ENCODE data around the gene POLG.

POLG gene

DNA sequence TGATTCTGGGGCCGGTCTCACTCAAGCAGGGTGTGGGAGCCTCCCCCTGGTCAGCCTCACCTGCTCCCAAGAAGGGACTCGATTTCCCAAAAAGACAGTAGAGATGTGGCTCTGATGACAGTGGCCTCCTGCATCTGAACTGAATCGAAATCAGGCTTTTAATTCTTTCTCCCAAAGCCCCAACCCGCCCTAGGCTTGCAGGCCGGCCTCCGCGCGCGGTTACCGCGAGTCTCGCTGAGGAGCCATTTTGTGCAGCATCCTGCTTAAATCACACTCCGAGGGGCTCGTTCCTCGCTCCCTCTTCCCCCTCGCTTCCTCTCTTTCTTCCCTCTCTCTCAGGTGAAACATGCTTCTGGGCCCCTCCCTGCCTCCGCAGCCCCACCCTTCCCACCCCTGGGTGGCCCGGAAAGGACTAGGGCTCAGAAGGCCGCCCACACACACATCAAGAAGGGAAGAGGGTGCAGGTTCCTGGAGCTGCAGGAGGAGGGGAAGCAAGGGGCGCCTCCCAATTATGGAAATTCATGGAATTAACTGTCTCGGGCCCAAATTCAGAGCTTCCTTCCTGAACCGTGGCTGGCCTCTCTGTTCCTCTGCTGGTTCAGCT is 30.9 kb upstream of the POLG start:
- peaks cover 25 to 45% of the 10 kb centered on the region in 2 donors for H3K4me1 Mint-ChIP-seq
- peaks cover 0 to 2% of the 10 kb centered on the region in 2 donors for H3K9me3 Mint-ChIP-seq
- no peak overlapping the region for H3K27ac Mint-ChIP-seq
- H3K4me3 Mint-ChIP-seq = no peak overlapping the region
- peaks cover 82 to 90% of the 10 kb centered on the region in 2 donors for H3K27me3 Mint-ChIP-seq
- no peak for ATAC-seq (replicated peaks)
- no peaks in the 10 kb centered on the region for H3K36me3 Mint-ChIP-seq
- no peak for DNase-seq

DNA sequence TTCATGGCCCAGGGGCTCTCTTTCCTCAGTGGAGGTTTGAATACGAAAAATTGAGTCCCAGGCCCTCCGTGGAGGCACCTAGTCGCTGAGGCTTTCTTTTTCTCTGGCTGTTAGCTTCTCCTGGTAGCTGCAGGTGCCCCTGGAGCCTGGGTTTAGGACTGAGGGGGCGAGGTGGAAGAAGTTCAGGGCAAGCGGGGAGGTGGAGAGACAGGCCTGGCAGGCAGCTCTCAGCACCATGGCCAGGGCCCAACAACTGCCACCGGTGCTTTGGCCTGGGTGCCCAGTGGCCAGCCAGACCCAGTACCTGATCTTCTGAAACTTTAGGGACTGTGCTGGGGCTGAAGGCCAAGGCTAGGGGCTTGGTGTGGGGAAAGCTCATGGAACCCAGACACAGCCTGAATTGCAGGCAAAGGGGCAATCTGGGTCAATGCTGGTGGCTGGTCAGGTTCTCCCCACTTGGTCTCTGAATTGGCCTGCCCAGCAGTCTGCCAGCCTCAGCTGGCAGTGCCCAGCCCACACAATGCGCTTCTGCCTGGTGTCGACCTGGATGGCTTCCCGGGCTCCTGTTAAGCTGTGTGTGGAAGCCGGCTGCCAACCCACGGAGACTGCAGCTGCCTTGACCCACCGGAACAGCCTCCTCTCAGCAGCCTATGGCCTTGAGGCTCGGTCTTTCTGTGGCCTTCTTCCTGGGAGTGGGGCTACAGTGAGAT is 30.3 kb upstream of the POLG start:
- Mint-ChIP-seq H3K27ac (no peak overlapping the region), H3K4me1 (peaks cover 24 to 52% of the 10 kb centered on the region in 2 donors)
- ATAC-seq (replicated peaks) = no peak

DNA sequence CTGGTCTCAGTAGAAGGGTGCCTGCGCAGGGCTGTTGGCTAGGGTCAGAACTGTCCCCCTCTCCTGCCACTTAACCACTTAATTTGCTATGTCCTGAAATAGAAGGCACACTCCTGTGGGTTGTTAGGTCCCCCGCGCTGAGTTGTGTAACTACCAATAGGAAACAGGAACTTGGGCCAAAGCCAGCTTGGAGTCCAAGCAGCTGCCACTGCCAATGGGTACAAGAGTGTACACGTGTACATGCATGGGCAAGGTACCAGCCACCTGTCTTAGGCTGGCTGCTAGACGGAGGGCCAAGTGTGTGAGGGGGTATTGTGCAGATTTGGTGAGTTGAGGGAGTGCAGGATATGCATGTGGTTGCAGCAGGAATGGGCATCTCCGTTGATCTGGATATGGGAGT is 29.7 kb upstream of the POLG start:
- no peak for ATAC-seq (replicated peaks)
- no peak overlapping the region for H3K27ac Mint-ChIP-seq
- H3K36me3 Mint-ChIP-seq = no peaks in the 10 kb centered on the region
- H3K27me3 Mint-ChIP-seq = peaks cover 84 to 94% of the 10 kb centered on the region in 2 donors
- peaks cover 27 to 57% of the 10 kb centered on the region in 2 donors for H3K4me1 Mint-ChIP-seq
- no peak overlapping the region for H3K4me3 Mint-ChIP-seq
- H3K9me3 Mint-ChIP-seq = peaks cover 0 to 2% of the 10 kb centered on the region in 2 donors
- DNase-seq = no peak

More for the DNA sequence above, 30.3 kb upstream of the POLG start:
- H3K36me3 Mint-ChIP-seq = no peaks in the 10 kb centered on the region
- no peak for DNase-seq
- H3K27me3 Mint-ChIP-seq = peaks cover 82 to 90% of the 10 kb centered on the region in 2 donors
- peaks cover 0 to 2% of the 10 kb centered on the region in 2 donors for H3K9me3 Mint-ChIP-seq
- H3K4me3 Mint-ChIP-seq = no peak overlapping the region

DNA sequence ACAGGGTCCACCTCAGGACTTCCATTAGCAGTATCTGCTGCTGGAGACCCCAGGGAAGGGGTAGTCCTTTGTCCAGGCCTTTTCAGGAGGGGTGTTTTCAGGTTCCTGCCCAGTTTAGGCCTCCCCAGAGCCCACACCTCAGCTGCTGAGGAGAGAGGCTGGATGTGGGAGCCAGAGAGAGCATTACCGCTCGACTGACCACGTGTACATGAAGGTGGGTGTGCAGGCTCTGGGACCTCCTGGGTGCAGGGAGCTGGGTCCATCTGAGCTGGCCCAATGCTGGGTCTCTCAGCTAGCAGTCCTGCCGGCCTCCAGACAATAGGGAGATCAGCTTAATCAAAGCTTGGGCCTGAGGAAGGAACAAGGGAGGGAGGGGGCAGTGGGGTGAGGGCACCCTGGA is 29.1 kb upstream of the POLG start:
- Mint-ChIP-seq H3K27me3 (peaks cover 79 to 93% of the 10 kb centered on the region in 2 donors), H3K36me3 (no peaks in the 10 kb centered on the region), H3K4me1 (peaks cover 29 to 55% of the 10 kb centered on the region in 2 donors), H3K27ac (no peak overlapping the region), H3K9me3 (peaks cover 0 to 2% of the 10 kb centered on the region in 2 donors), H3K4me3 (no peak overlapping the region)
- DNase-seq (no peak), ATAC-seq (replicated peaks) (no peak)

DNA sequence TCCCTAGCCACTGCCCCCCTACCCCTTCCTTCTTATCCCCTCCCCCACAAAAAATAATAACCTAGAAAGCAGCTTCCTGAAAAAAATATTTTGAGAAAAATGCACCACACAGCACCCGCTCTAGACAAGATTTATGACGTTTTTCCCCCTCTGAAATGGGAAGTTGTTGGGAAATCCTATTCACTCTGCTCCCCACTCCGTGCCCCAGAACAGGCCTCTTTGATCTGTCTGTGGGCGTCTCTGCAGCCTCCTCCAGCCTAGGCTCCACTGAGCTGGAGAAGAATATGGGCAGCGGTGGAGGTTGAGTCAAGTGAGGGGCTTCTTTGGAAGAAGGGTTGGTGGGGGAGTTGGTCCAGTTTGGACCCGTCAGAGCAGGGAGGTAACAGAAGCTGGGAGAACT is 28.5 kb upstream of the POLG start:
- Mint-ChIP-seq H3K27me3 (peaks cover 83 to 95% of the 10 kb centered on the region in 2 donors), H3K9me3 (peaks cover 0 to 2% of the 10 kb centered on the region in 2 donors), H3K4me1 (peaks cover 29 to 59% of the 10 kb centered on the region in 2 donors), H3K4me3 (peak overlapping the region in 1 of 2 donors; percentile 4), H3K27ac (no peak overlapping the region), H3K36me3 (no peaks in the 10 kb centered on the region)
- no peak for ATAC-seq (replicated peaks)
- no peak for DNase-seq

DNA sequence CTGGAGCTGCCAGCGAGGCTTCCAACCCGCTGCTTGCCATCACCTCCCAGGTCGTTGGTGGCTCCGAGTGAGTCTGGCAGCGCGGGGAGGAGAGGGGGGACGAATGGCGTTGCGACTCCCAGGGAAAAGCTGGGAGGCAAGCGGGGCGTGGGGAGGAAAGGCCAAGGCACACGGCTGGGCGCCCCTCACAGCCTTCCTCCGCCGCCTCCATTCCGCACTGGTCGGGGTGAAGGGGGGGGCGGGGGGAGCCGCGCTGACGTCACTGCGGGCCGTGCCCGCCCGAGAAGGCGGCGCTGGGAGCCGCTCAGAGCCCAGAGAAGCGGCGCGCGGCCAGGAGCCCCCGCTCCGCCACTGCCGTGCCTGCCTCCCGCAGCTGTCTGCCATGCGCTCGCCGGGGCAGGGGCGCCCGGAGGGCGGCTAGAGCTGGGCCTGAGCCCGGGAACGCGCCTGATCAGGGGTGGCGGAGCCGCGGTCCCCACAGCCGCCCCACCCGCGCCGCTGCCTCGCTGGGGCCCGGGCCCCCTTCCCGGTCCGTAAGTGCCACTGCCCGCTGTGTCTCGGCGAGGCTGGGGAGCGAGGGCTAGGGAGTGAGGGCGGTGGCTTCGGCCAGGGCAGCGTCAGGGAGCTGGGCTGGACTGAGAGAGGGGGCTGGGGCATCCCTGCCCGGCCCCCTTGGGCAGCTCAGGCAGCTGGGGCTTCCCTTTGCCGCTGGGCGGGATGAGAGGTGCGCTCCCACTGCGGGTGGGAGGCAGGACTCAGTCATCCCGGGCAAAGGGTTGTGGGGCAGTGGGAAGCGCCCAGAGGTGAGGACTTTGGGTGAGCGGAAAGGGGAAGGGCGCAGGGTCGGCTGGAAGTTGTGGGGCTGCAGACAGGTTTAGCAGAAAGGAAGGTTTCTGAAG is 27.8 kb upstream of the POLG start:
- ATAC-seq (replicated peaks) (no peak), DNase-seq (no peak)
- H3K4me3 Mint-ChIP-seq = no peak overlapping the region
- peaks cover 29 to 56% of the 10 kb centered on the region in 2 donors for H3K4me1 Mint-ChIP-seq
- no peak overlapping the region for H3K27ac Mint-ChIP-seq
- peaks cover 0 to 2% of the 10 kb centered on the region in 2 donors for H3K9me3 Mint-ChIP-seq
- peaks cover 86 to 93% of the 10 kb centered on the region in 2 donors for H3K27me3 Mint-ChIP-seq
- H3K36me3 Mint-ChIP-seq = no peaks in the 10 kb centered on the region

DNA sequence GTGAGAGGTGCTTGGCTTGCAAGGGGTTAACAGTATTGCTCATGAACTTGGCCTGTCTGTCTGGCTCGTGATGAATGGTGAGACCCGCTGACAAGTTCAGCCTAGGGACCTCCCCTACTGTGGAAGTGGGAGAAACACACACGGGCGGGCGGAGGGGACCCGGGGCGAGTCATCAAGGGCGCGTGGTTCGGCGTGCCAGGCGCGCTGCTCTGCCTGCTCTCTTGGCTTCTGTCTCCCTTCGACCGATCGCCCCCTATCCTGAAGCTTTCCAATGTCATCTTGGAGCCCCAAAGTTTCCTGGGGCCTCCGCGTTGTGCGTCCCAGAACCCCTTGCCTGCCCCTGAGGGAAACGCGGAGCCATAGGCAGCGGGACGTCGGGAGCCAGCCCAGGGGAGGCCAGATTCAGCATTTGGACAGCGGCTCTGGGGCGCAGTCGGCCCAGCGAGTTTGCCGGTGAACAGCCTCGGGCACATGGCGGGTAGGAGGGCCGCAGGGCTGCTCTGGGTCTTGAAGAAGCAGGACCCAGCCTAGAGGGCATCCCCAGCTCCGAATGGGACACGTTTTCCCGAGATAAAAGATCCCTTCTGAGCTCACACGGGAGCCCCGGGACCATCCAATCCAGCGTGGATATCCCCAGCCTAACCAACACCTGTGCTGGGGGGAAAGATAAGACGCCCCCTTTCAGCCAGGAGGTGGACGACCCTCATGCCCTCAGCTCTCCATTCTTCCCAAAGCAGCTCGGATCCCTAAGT is 27.0 kb upstream of the POLG start:
- Mint-ChIP-seq H3K27me3 (peaks cover 86 to 93% of the 10 kb centered on the region in 2 donors), H3K4me1 (peaks cover 24 to 48% of the 10 kb centered on the region in 2 donors), H3K27ac (peak overlapping the region; percentile 21), H3K9me3 (no peaks in the 10 kb centered on the region), H3K36me3 (no peaks in the 10 kb centered on the region), H3K4me3 (peak overlapping the region in 1 of 2 donors; percentile 57)
- ATAC-seq (replicated peaks) (no peak), DNase-seq (no peak)

DNA sequence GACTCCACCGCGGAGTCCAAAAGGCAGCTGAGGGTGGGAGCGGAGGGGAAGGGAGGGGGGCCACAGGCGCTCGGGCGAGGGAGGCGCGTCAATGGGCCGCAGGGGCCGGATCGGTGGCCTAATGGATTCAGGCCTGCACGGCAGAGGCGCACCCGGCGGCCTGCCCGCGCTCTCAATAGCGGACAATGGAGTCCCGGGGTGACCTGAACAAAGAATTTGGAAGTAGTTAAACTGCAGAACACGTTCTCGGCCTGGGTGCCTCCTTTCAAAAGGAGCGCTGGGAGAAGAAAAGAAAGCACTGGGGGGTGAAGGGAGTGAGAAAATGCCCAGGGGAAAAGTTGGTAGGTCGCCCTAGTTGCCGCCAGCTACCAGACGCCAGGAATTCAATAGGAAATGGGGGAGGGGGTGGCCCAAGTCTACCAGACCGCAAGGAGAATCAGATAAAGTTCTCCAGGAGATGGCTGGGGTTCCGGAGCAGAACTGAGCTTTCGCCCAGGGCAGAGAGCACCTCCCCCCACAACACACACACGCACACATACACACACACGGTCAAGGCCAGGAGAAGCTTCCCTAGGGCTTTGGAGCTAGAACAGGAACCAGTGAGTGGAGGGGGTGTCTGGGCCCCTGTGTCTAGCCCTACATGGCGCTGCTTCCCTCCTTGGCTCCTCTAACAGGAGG is 25.8 kb upstream of the POLG start:
- H3K4me3 Mint-ChIP-seq = no peak overlapping the region
- no peaks in the 10 kb centered on the region for H3K36me3 Mint-ChIP-seq
- ATAC-seq (replicated peaks) = no peak

DNA sequence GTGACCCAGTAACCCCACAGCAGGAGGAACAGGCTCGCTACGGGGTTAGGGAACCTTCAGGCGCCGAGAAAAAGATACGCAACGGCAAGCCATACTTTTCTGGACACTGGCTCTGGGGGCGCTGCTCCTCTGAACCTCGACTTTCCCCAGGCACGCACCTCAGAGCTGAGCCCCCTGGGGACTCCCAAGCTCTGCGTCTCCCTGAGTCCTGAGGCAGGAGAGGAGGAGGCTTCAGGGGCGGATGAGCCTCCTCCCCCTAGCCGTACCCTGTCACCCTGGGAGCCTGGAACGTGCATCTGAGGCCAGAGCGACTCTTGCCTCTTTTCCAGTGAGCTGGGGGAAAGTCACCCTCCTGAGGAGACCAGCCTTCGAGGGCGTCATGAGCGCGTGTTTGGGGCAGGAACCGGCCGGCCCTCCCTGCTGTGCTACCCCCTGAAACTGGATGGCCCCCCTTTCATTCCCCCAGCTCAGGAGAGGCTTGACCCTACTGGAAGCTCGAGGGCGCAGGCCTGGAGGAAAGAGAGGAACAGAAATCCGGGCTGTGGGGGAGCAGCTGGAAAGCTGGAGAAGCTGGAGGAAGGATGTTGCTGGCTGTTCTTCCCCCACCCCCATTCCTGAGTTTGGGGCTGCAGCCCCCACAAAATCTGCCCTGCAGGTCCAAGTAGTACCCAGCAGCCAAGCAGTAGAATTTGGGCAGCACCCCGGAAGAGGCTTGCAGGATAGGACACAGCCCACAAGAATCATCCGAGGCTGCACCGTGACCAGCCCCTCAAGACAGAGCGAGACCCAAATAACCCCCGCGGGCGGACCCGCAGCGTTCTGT is 25.1 kb upstream of the POLG start:
- H3K9me3 Mint-ChIP-seq = no peaks in the 10 kb centered on the region
- H3K4me3 Mint-ChIP-seq = peak overlapping the region; percentile 46 to 61
- ATAC-seq (replicated peaks) (no peak), DNase-seq (no peak)
- peaks cover 77 to 89% of the 10 kb centered on the region in 2 donors for H3K27me3 Mint-ChIP-seq
- peaks cover 21 to 45% of the 10 kb centered on the region in 2 donors for H3K4me1 Mint-ChIP-seq
- H3K36me3 Mint-ChIP-seq = no peaks in the 10 kb centered on the region
- H3K27ac Mint-ChIP-seq = peak overlapping the region; percentile 91

More for the DNA sequence above, 25.8 kb upstream of the POLG start:
- Mint-ChIP-seq H3K9me3 (no peaks in the 10 kb centered on the region), H3K27me3 (peaks cover 82 to 91% of the 10 kb centered on the region in 2 donors), H3K4me1 (peaks cover 21 to 45% of the 10 kb centered on the region in 2 donors), H3K27ac (no peak overlapping the region)
- no peak for DNase-seq

DNA sequence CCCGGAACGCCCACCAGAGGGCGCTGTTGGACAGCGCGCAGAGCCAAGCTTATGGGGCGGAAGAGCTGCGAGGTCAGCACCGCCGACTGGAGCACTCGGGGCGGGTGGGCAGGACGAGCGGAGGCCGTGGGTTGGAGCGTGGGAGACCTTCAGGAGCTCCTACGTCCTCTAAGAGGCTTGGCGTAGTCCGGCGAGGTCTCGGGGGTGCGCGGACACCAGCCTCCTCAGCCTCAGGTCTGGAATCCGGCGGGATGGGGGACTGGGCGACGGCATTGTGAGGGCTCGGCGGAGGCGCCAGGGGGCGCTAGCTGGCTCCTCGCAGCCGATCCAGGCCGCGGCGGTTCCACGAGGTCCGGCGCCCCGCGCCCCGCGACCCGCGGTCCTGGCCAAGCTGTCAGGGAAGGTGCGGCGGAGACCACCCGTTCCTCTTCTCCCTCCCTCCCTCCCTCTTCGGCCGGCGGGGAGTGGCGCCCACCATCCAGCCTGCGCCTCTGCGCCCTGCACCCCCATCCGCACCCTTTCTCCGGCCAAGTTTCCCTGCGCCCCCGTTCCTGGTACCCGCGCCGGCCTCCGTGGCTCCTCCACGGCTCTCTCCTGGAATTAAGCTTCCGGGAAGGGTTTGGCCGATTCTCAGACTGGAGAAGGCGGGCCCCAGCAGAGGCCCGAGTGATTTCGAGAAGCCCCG is 24.3 kb upstream of the POLG start:
- Mint-ChIP-seq H3K36me3 (no peaks in the 10 kb centered on the region), H3K27me3 (peaks cover 76 to 89% of the 10 kb centered on the region in 2 donors), H3K4me1 (peaks cover 19 to 45% of the 10 kb centered on the region in 2 donors), H3K9me3 (no peaks in the 10 kb centered on the region), H3K4me3 (peak overlapping the region; percentile 79 to 87), H3K27ac (peak overlapping the region; percentile 62)
- DNase-seq = peak; percentile 76
- ATAC-seq (replicated peaks) = peak; percentile 92

DNA sequence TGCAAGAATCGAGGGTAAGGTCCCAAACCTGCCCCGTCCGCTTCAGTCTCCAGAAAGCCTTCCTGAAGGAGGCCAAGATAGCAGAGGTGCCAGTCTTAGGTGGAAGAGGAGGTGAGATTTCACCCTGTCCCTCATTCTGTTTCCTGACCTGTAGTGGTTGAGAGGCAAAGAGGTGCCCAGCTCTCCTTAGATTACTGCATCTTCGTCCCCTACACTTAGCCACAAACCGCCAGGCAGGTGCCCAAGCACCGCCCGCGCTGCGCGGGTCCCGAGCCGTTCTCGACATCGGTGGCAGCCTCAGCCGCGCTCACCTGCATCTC is 23.8 kb upstream of the POLG start:
- no peak for ATAC-seq (replicated peaks)
- H3K4me3 Mint-ChIP-seq = peak overlapping the region; percentile 79 to 87
- H3K27ac Mint-ChIP-seq = peak overlapping the region; percentile 62
- H3K4me1 Mint-ChIP-seq = peaks cover 19 to 42% of the 10 kb centered on the region in 2 donors
- peaks cover 76 to 89% of the 10 kb centered on the region in 2 donors for H3K27me3 Mint-ChIP-seq
- no peak for DNase-seq
- no peaks in the 10 kb centered on the region for H3K36me3 Mint-ChIP-seq
- no peaks in the 10 kb centered on the region for H3K9me3 Mint-ChIP-seq

DNA sequence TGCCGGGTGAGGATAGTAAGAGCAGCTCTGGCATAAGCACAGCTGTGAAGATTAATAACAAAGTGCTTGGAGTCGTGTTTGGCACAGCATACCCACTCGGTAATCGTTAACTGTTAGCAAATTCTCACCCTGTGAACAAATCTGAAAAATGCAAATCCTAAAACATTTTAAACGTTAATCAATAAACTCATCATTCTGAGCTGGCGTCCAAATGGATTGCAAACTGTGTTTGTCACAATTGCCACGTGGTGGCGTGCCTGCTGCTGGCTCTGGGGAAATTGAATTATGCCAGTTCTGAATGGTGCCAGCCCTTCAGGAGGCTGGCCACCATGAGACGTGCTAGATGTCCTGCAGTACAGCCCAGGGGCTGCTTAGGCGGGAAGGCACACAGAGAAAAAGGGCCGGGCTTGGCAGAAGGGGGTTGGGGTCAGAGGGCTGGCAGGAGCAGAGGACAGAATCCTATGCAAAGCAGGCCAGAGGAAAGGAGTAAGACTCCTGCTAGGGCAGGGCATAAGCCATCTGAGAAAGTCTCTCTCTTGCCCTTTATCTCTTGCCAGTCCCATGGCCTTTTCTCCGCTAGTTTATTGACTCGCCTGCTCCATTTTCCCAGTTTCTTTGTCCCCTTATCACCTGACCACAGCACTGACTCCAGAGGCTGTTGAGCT is 22.1 kb upstream of the POLG start:
- no peak for ATAC-seq (replicated peaks)
- DNase-seq = no peak
- Mint-ChIP-seq H3K4me3 (no peak overlapping the region), H3K4me1 (peaks cover 14 to 35% of the 10 kb centered on the region in 2 donors), H3K27me3 (peaks cover 66 to 84% of the 10 kb centered on the region in 2 donors), H3K9me3 (no peaks in the 10 kb centered on the region), H3K36me3 (no peaks in the 10 kb centered on the region), H3K27ac (no peak overlapping the region)

All from stimulated activated naive B cell treated with anti-CD40 and anti-IgM and Interleukin-4, amounts not matched to agents 10 μg/mL and 1 μg/mL and 100 μg/mL, for 72 hours (primary cell).